MM.1S (cell line): ENCODE measurements around the gene ATP5F1D.

ENCODE experiments used
- CTCF ChIP-seq: fragments of 300-600 bp; sonication (generic); IDR thresholded peaks from 2 replicates; pipeline ENCODE4 v1.5.1; 2016; ENCODE audit warnings: antibody characterized with exemption, low read length, mixed read lengths
- EZH2 ChIP-seq: fragments of 300-600 bp; sonication (generic); optimal IDR thresholded peaks from 2 replicates; pipeline ENCODE3; 2017; ENCODE audit warnings: low read depth, mild to moderate bottlenecking, antibody characterized with exemption, low read length, mixed read lengths

- TF ChIP-seq CTCF = peak; percentile 73
- no peak for TF ChIP-seq EZH2
Measured at GRCh38 chr19:1239796-1240737, 1.5 kb upstream of the ATP5F1D start.
